K562 (cell line): ENCODE results near the gene CFAP141. TPM values are rescaled to one million over a fixed set of nuclear protein-coding genes. Genes with fewer than 3 reads are reported as not detected.
A peak's percentile ranks its signal among the peaks of the same experiment; 100 is the strongest.

ENCODE experiments used
- ATAC-seq: fragments of 200-7000 bp; cut with Tn5 transposase; 3 replicates; pipeline ENCODE4 v1.9.1; 2020; ENCODE audit warnings: moderate library complexity
- BruUV-seq: library from RNA; stranded (reverse); fragments of 400-500 nt; replicated peaks from 2 replicates; lab custom pipeline; 2021; lab: Mats Ljungman, UMichigan
- CTCF ChIA-PET: fragments of 300-600 bp; formaldehyde crosslinking; extraction: SDS; loops from one replicate; lab custom pipeline; 2021; ENCODE audit warnings: low intra/inter-chr PET ratio; lab: Yijun Ruan, JAX
- POLR2A ChIA-PET: fragments of 300-600, 350-650 bp; sonication (Branson Sonifier 250); formaldehyde crosslinking; extraction: SDS; loops from one replicate; lab custom pipeline; 2021; ENCODE audit warnings: antibody characterized with exemption, inconsistent platforms; lab: Yijun Ruan, JAX
- DNase-seq, 4 experiments: peaks; one replicate each; pipeline versions ENCODE4 v3.0.0 to v3.0.0-alpha.2; 2011 to 2018; ENCODE audit warnings: low spot score in 3 of 4, mixed read lengths in 3 of 4; ENCODE audit errors: extremely low read depth in 1 of 4
- FAIRE-seq: peaks from 2 replicates; lab custom pipeline; 2011; peaks lifted over from hg19 to GRCh38; lab: Jason Lieb, UNC
- H2AFZ ChIP-seq: 2 replicates; pipeline ENCODE4 v1.6.0; 2011; ENCODE audit warnings: low read depth, low read length, control low read depth, inconsistent platforms
- H3K27ac ChIP-seq: fragments of 200-600 bp; 3 replicates; pipeline ENCODE4 v1.8.0; 2011; ENCODE audit warnings: low read depth, mild to moderate bottlenecking, control low read depth, inconsistent platforms, low read length, moderate library complexity, mixed read lengths; ENCODE audit errors: extremely low read depth
- H3K27me3 ChIP-seq, 2 experiments: fragments of 300-600 bp in 1 of 2; 2 replicates in 1 of 2; 3 replicates in 1 of 2; pipeline versions ENCODE4 v1.6.0 to v1.8.0; 2011; ENCODE audit warnings: inconsistent platforms in 2 of 2, low read length in 2 of 2, mild to moderate bottlenecking in 1 of 2, mixed read lengths in 1 of 2, moderate library complexity in 1 of 2; ENCODE audit not compliant: control insufficient read depth in 2 of 2, insufficient read depth in 2 of 2
- H3K36me3 ChIP-seq: fragments of 300-600 bp; 3 replicates; pipeline ENCODE4 v1.8.0; 2011; ENCODE audit warnings: mild to moderate bottlenecking, low read length, inconsistent platforms; ENCODE audit not compliant: control insufficient read depth, insufficient read depth
- H3K4me1 ChIP-seq, 2 experiments: fragments of 200-600 bp in 1 of 2; replicated peaks in 1 of 2; 2 replicates in 1 of 2; 3 replicates in 1 of 2; pipeline versions ENCODE4 v1.5.1 to v1.8.0; 2011; ENCODE audit warnings: inconsistent platforms in 2 of 2, low read length in 2 of 2, mild to moderate bottlenecking in 1 of 2, mixed read lengths in 1 of 2, moderate library complexity in 1 of 2; ENCODE audit not compliant: control insufficient read depth in 2 of 2, insufficient read depth in 2 of 2
- H3K4me2 ChIP-seq: 2 replicates; pipeline ENCODE4 v1.6.1; 2011; ENCODE audit warnings: low read length, control low read depth, inconsistent platforms, mixed read lengths; ENCODE audit not compliant: insufficient read depth
- H3K4me3 ChIP-seq: fragments of 200-600 bp; sonication (generic), shearing (Covaris generic); 2 replicates; pipeline ENCODE4 v1.5.1; 2016; ENCODE audit warnings: control low read depth, inconsistent platforms
- H3K79me2 ChIP-seq: fragments of 200-600 bp; 3 replicates; pipeline ENCODE4 v1.8.0; 2011; ENCODE audit warnings: low read length, inconsistent platforms; ENCODE audit not compliant: control insufficient read depth, insufficient read depth
- H3K9ac ChIP-seq, 2 experiments: 2 replicates each; pipeline versions ENCODE4 v1.6.0 to v1.6.1; 2011; ENCODE audit warnings: low read depth in 2 of 2, low read length in 2 of 2, control low read depth in 1 of 2, inconsistent platforms in 1 of 2, mild to moderate bottlenecking in 1 of 2, mixed read lengths in 1 of 2; ENCODE audit not compliant: insufficient read depth in 1 of 2
- H3K9me1 ChIP-seq: one replicate; pipeline ENCODE4 v1.6.0; 2011; ENCODE audit warnings: inconsistent platforms, mild to moderate bottlenecking, low read length, moderate library complexity; ENCODE audit not compliant: control insufficient read depth, insufficient read depth
- H3K9me3 ChIP-seq: replicated peaks from 2 replicates; pipeline ENCODE4 v1.5.1; 2011; ENCODE audit warnings: low read depth, low read length, inconsistent platforms; ENCODE audit not compliant: control insufficient read depth, insufficient read depth
- H4K20me1 ChIP-seq: replicated peaks from 2 replicates; pipeline ENCODE4 v1.6.1; 2011; ENCODE audit warnings: low read length, inconsistent platforms, mixed read lengths; ENCODE audit not compliant: control insufficient read depth, insufficient read depth
- ARID2 ChIP-seq: fragments of 450-650 bp; IDR thresholded peaks from 2 replicates; pipeline ENCODE4 v1.6.1; 2017; ENCODE audit warnings: antibody characterized with exemption, mild to moderate bottlenecking
- ATF1 ChIP-seq, 2 experiments: fragments of 450-650 bp in 1 of 2; IDR thresholded peaks; 2 replicates each; pipeline ENCODE4 v1.6.1; 2016; ENCODE audit warnings: missing compliant biosample characterization in 1 of 2, missing genetic modification characterization in 1 of 2
- CTCF ChIP-seq, 3 experiments: IDR thresholded peaks in 2 of 3; conservative IDR thresholded peaks in 1 of 3; 2 replicates each; pipeline ENCODE4 v1.5.1; 2011 to 2012; ENCODE audit warnings: low read length in 3 of 3, mild to moderate bottlenecking in 3 of 3, control low read depth in 2 of 3, improper control_type of control experiment in 1 of 3, inconsistent platforms in 1 of 3, low read depth in 1 of 3, mixed read lengths in 1 of 3, moderate library complexity in 1 of 3; ENCODE audit not compliant: insufficient read depth in 2 of 3
- DEAF1 ChIP-seq: fragments of 450-650 bp; formaldehyde crosslinking; IDR thresholded peaks from 2 replicates; pipeline ENCODE4 v1.4.0; 2020; ENCODE audit warnings: mild to moderate bottlenecking, moderate library complexity
- HNRNPK ChIP-seq: fragments of 200-400 bp; formaldehyde crosslinking; IDR thresholded peaks from one replicate; pipeline ENCODE4 v1.6.1; 2018; ENCODE audit warnings: mild to moderate bottlenecking, low read depth, low read length; ENCODE audit not compliant: poor library complexity, severe bottlenecking
- JUNB ChIP-seq: fragments of 450-650 bp; formaldehyde crosslinking; conservative IDR thresholded peaks from 2 replicates; pipeline ENCODE4 v1.4.0; 2020; ENCODE audit warnings: mild to moderate bottlenecking
- MEIS2 ChIP-seq: fragments of 450-650 bp; IDR thresholded peaks from 2 replicates; pipeline ENCODE4 v1.6.1; 2014; ENCODE audit warnings: mild to moderate bottlenecking; ENCODE audit not compliant: partially characterized antibody
- PKNOX1 ChIP-seq: fragments of 450-650 bp; IDR thresholded peaks from 2 replicates; pipeline ENCODE4 v1.6.1; 2016
- TCF7 ChIP-seq: sonication (generic); IDR thresholded peaks from 2 replicates; pipeline ENCODE4 v1.6.1; 2016; ENCODE audit warnings: antibody characterized with exemption, borderline replicate concordance
- TEAD4 ChIP-seq, 2 experiments: sonication (generic) in 1 of 2; formaldehyde crosslinking in 1 of 2; IDR thresholded peaks; 2 replicates each; pipeline versions ENCODE4 v1.6.1 to v1.8.0; 2012 to 2022; ENCODE audit warnings: borderline replicate concordance in 1 of 2, inconsistent platforms in 1 of 2, low read length in 1 of 2, mild to moderate bottlenecking in 1 of 2, missing genetic modification reagents in 1 of 2
- THRA ChIP-seq: fragments of 450-650 bp; IDR thresholded peaks from 2 replicates; pipeline ENCODE4 v1.6.1; 2017; ENCODE audit warnings: mild to moderate bottlenecking, moderate library complexity
- TOE1 ChIP-seq, 2 experiments: fragments of 450-650 bp in 1 of 2; sonication (generic) in 1 of 2; formaldehyde crosslinking in 1 of 2; IDR thresholded peaks; 2 replicates each; pipeline versions ENCODE4 v1.7.1 to v1.8.0; 2016 to 2022; ENCODE audit warnings: borderline replicate concordance in 2 of 2, mild to moderate bottlenecking in 2 of 2, antibody characterized with exemption in 1 of 2, inconsistent platforms in 1 of 2, low read depth in 1 of 2, missing genetic modification reagents in 1 of 2, moderate library complexity in 1 of 2
- TRIM28 ChIP-seq: fragments of 450-650 bp; IDR thresholded peaks from 2 replicates; pipeline ENCODE4 v1.6.1; 2017
- ZNF764 ChIP-seq: fragments of 250-450 bp; sonication (Bioruptor Pico); IDR thresholded peaks from 2 replicates; pipeline ENCODE4 v1.4.0; 2020; ENCODE audit warnings: low read depth, mild to moderate bottlenecking, moderate library complexity
- WGBS: fragments of 100-300 bp; shearing (Covaris generic); methylation state at CpG from one replicate; pipeline ENCODE4 v1.1.6; 2016; ENCODE audit warnings: low coverage, mixed read lengths; ENCODE audit not compliant: insufficient coverage; ENCODE audit errors: missing lambda C conversion rate; 5-methylcytosine and 5-hydroxymethylcytosine counted together
- in situ Hi-C: fragments of 300-500 bp; cut with MboI; formaldehyde crosslinking; loops from 4 replicates; pipeline ENCODE4 v1.15.0; 2018; ENCODE audit warnings: inconsistent platforms, mixed read lengths
- intact Hi-C: fragments of 100-400 bp; cut with micrococcal nuclease; formaldehyde crosslinking; loops from 2 replicates; pipeline ENCODE4 v1.14.2; 2022
- polyA plus RNA-seq, 8 experiments: library from polyadenylated mRNA; depleted of rRNA in 4 of 8; stranded (reverse) in 5 of 8; unstranded in 3 of 8; fragments of >200 nt; fragmentation: Nextera tagmentation in 2 of 8; fragmentation: Illumina TruSeq in 1 of 8; extraction: Ambion mirVana in 2 of 8; extraction: Trizol in 1 of 8; gene quantifications; 2 replicates each; pipeline versions ENCODE4 v1.2.1 to v1.2.3, GENCODE V29; 2011 to 2014; ENCODE audit warnings: inconsistent platforms in 1 of 8, missing spikeins in 1 of 8
- total RNA-seq, 7 experiments: library from RNA; depleted of rRNA in 6 of 7; stranded (reverse); fragments of >200 nt in 6 of 7; fragmentation: Illumina TruSeq in 2 of 7; extraction: Trizol in 2 of 7; gene quantifications; 2 replicates each; pipeline versions ENCODE4 v1.2.1 to v1.2.3, GENCODE V29; 2011 to 2021; ENCODE audit warnings: low replicate concordance in 1 of 7

Gene CFAP141
- total and polyA plus RNA-seq, 9 of the 15 experiments (the other 6 are each of a cell fraction or from before 2014, with no cell fraction given): not detected

- peak; percentile 82 for FAIRE-seq
- TF ChIP-seq ZNF764 (CRISPR knock-in tag) (no peak), JUNB (CRISPR knock-in tag) (no peak), ATF1 (CRISPR knock-in tag; IDR thresholded peaks at IDR 0.05) (no peak), ATF1 (tag; IDR thresholded peaks at IDR 0.05) (0 out of 2 replicates have a peak, but pooled peaks have one; percentile 10), HNRNPK (no peak), TRIM28 (no peak), DEAF1 (CRISPR knock-in tag) (peak; percentile 52; the same call in 1 of the 2 replicates), TEAD4 (IDR thresholded peaks at IDR 0.05; ENCODE audit: low read length) (peak; percentile 6; the same call in 1 of the 2 replicates), TEAD4 (CRISPR knock-in tag; IDR thresholded peaks at IDR 0.05; ENCODE audit: borderline replicate concordance) (no peak), TCF7 (no peak), CTCF (IDR thresholded peaks at IDR 0.05 in 2 of 3, conservative IDR thresholded peaks at IDR 0.05 in 1 of 3; ENCODE audit: insufficient read depth in 2 of 3, low read depth in 1 of 3, low read length in 3 of 3) (peak; percentile 80 to 88 (median 80)), PKNOX1 (peak; percentile 49), ARID2 (peak; percentile 37; the same call in 1 of the 2 replicates), TOE1 (IDR thresholded peaks at IDR 0.05; ENCODE audit: borderline replicate concordance) (no peak), TOE1 (CRISPR knock-in tag; IDR thresholded peaks at IDR 0.05; ENCODE audit: borderline replicate concordance, low read depth) (no peak), THRA (no peak), MEIS2 (peak; percentile 44)
Observed at GRCh38 chr1:154186177-154186576, 20.0 kb downstream of the CFAP141 start.

More at GRCh38 chr1:154186177-154186576, 20.0 kb downstream of the CFAP141 start:
- H3K4me1 ChIP-seq: peaks cover 11 to 25% of the 10 kb centered on the region in 2 experiments; a peak in 4 of 5 replicates
- H3K27me3 ChIP-seq: no peaks in the 10 kb centered on the region
- peaks cover 16% of the 10 kb centered on the region for H4K20me1 ChIP-seq
- H3K4me3 ChIP-seq: no peak overlapping the region
- 8% methylated on average over 1 of the region's 1 CpG for WGBS
- CTCF ChIA-PET: interaction anchor here (1.9 kb wide), 1 partner anchor 86 kb away, joined by 15 read pairs; the partner anchor contains the start of gene HAX1
- in situ Hi-C loops (no loop called here), intact Hi-C loops (loop anchor here (1.0 to 5.0 kb wide), 4 partner anchors 36 to 166 kb away; partner anchors contain the start of genes HAX1 and UBAP2L)
- peak; percentile 33 for ATAC-seq
- no peak overlapping the region for H3K9ac ChIP-seq
- H2AFZ ChIP-seq: peak overlapping the region; percentile 20; the same call in 1 of the 2 replicates
- no peaks in the 10 kb centered on the region for H3K9me3 ChIP-seq
- peak overlapping the region; percentile 46; the same call in 1 of the 3 replicates for H3K27ac ChIP-seq
- H3K79me2 ChIP-seq: peaks cover 19% of the 10 kb centered on the region
- BruUV-seq: no TSS peak
- H3K9me1 ChIP-seq: no peaks in the 10 kb centered on the region
- peaks cover 3% of the 10 kb centered on the region; the same call in 1 of the 3 replicates for H3K36me3 ChIP-seq
- DNase-seq: peak; percentile 61 to 86 (median 67)
- POLR2A ChIA-PET: interaction anchor here (1.3 kb wide), 1 partner anchor 195 kb away, joined by 4 read pairs; the partner anchor contains the start of gene RPS27
- H3K4me2 ChIP-seq: peak overlapping the region; percentile 58; the same call in 1 of the 2 replicates
